Stimulated activated CD8-positive, alpha-beta memory T cell treated with anti-CD3 and anti-CD28 coated beads, Interleukin-15, amount 100 ng/mL, for 48 hours (primary cell): ENCODE data around the gene C2CD2L.
"Not testable (repeated sequence)": the region's sequence is repeated elsewhere in the genome, so short reads cannot be mapped to it uniquely, and the experiment has no call there.

Source experiments
- DNase-seq, 2 donors: peaks; one replicate each; pipeline ENCODE4 v3.0.0-alpha.2; 2020; ENCODE audit warnings: low read depth in 2 of 2

Gene C2CD2L

GRCh38 chr11:119106564-119107537 is at the start of gene C2CD2L:
TSS of gene C2CD2L (plus strand) at chr11:119107344. CDS start at chr11:119107742, 398 bp downstream.
- DNase-seq, result peak; percentile 91 to 93

GRCh38 chr11:119059128-119059527 is 48.0 kb upstream of the C2CD2L start:
- not testable (repeated sequence) for DNase-seq

- DNase-seq, result no peak
These were observed 45.9 kb upstream of the C2CD2L start for GRCh38 chr11:119061256-119061655.

- no peak for DNase-seq
These were observed 44.4 kb upstream of the C2CD2L start for GRCh38 chr11:119062779-119063178.

- no peak for DNase-seq
These were observed 41.8 kb upstream of the C2CD2L start for GRCh38 chr11:119065369-119065768.

- DNase-seq, result peak; percentile 98 to 99
These were observed 39.5 kb upstream of the C2CD2L start, which contains the start of gene VPS11 for GRCh38 chr11:119067371-119068222. TSS of gene VPS11 (plus strand) at chr11:119067818. CDS start at chr11:119067824, 6 bp downstream.

GRCh38 chr11:119077839-119078238 is 29.3 kb upstream of the C2CD2L start:
- DNase-seq, result no peak

- no peak for DNase-seq
These were observed 28.3 kb upstream of the C2CD2L start for GRCh38 chr11:119078675-119079420.

GRCh38 chr11:119081682-119082260 is 25.4 kb upstream of the C2CD2L start:
- no peak for DNase-seq

GRCh38 chr11:119084663-119085436 is 22.3 kb upstream of the C2CD2L start, which contains the start of gene HMBS:
TSS of gene HMBS (plus strand) at chr11:119084881. CDS start at chr11:119085034, 153 bp downstream.
- peak; percentile 85 to 89 for DNase-seq

- no peak for DNase-seq
These were observed 21.7 kb upstream of the C2CD2L start for GRCh38 chr11:119085437-119085847.

GRCh38 chr11:119087123-119087522 is 20.0 kb upstream of the C2CD2L start:
- DNase-seq, result no peak

- DNase-seq, result no peak
These were observed 19.4 kb upstream of the C2CD2L start for GRCh38 chr11:119087747-119088241.

- DNase-seq, result no peak
These were observed 18.7 kb upstream of the C2CD2L start for GRCh38 chr11:119088406-119088805.

GRCh38 chr11:119089319-119089718 is 17.8 kb upstream of the C2CD2L start:
- DNase-seq, result no peak

- no peak for DNase-seq
These were observed 16.0 kb upstream of the C2CD2L start for GRCh38 chr11:119091178-119091577.

GRCh38 chr11:119091966-119092879 is 14.9 kb upstream of the C2CD2L start:
- no peak for DNase-seq

- DNase-seq, result no peak
These were observed 14.0 kb upstream of the C2CD2L start for GRCh38 chr11:119092880-119093842.
